ENCODE results near the gene CCNF. TPM values are rescaled to one million over a fixed set of nuclear protein-coding genes. Genes with fewer than 3 reads are reported as not detected.

The CCNF gene
- total and polyA plus RNA-seq, 4 donors: 0.88 to 46.3 (median 1.8) TPM

GRCh38 chr16:2450535-2450934 is 21.3 kb downstream of the CCNF start:
- Histone ChIP-seq H3K4me3 (ENCODE audit: low read depth in 1 of 3, low read length in 3 of 3) (no peak overlapping the region), H3K9me3 (ENCODE audit: control insufficient read depth in 4 of 4, low read length in 3 of 4) (no peaks in the 10 kb centered on the region), H3K27me3 (ENCODE audit: control insufficient read depth in 4 of 4, insufficient read depth in 4 of 4, low read length in 3 of 4) (no peaks in the 10 kb centered on the region), H3K9ac (ENCODE audit: low read depth in 1 of 2, low read length in 2 of 2) (no peak overlapping the region), H3K27ac (ENCODE audit: low read depth in 1 of 2, low read length in 2 of 2) (no peak overlapping the region), H3K36me3 (ENCODE audit: control insufficient read depth in 4 of 4, insufficient read depth in 3 of 4, low read depth in 1 of 4, low read length in 3 of 4) (peaks cover 0 to 7% (median 2%) of the 10 kb centered on the region in 4 donors), H3K4me1 (ENCODE audit: control insufficient read depth in 4 of 4, insufficient read depth in 4 of 4, low read length in 3 of 4) (peaks cover 0 to 3% (median 0%) of the 10 kb centered on the region in 4 donors)
- DNase-seq (ENCODE audit: low spot score): no peak
- no peak for TF ChIP-seq TAF1 (conservative IDR thresholded peaks at IDR 0.05)
- no peak for TF ChIP-seq HNF4G (IDR thresholded peaks at IDR 0.05)
- TF ChIP-seq RXRA (IDR thresholded peaks at IDR 0.05): no peak
- TF ChIP-seq EGR1 (IDR thresholded peaks at IDR 0.05; ENCODE audit: low read depth in 2 of 2): no peak
- TF ChIP-seq JUND (IDR thresholded peaks at IDR 0.05): no peak
- 96% methylated on average over 8 of the region's 8 CpGs for whole genome bisulfite sequencing

DNA sequence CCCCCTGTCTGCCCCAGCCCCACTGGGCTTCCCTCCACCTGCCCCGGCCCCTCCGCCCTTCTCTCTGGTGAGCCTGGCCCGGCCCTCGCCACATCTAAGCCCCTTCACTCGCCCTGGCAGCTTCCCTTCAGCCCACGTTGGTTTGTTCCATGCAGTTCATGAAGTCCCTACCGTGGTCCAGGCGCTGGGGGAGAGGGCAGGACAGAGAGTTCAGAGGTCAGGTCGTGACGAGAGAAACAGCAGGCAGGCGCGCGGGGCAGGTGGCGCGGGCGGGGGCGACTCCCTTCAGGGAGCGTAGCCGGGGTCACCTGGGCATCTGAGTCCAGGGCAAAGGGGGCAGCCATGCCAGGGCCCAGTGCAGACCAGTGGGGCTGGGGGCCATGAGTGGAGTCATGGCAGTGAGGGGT is 21.7 kb downstream of the CCNF start:
- TF ChIP-seq HNF4G (IDR thresholded peaks at IDR 0.05) (no peak), ATF3 (IDR thresholded peaks at IDR 0.05) (no peak), FOXA1 (IDR thresholded peaks at IDR 0.05) (no peak), RAD21 (IDR thresholded peaks at IDR 0.05) (no peak), CTCF (IDR thresholded peaks at IDR 0.05; ENCODE audit: low read depth, low read length, missing input control) (no peak)
- TF ChIP-seq, protein P1, sequence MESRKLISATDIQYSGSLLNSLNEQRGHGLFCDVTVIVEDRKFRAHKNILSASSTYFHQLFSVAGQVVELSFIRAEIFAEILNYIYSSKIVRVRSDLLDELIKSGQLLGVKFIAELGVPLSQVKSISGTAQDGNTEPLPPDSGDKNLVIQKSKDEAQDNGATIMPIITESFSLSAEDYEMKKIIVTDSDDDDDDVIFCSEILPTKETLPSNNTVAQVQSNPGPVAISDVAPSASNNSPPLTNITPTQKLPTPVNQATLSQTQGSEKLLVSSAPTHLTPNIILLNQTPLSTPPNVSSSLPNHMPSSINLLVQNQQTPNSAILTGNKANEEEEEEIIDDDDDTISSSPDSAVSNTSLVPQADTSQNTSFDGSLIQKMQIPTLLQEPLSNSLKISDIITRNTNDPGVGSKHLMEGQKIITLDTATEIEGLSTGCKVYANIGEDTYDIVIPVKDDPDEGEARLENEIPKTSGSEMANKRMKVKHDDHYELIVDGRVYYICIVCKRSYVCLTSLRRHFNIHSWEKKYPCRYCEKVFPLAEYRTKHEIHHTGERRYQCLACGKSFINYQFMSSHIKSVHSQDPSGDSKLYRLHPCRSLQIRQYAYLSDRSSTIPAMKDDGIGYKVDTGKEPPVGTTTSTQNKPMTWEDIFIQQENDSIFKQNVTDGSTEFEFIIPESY (IDR thresholded peaks at IDR 0.05): no peak
- Histone ChIP-seq H3K36me3 (ENCODE audit: control insufficient read depth in 4 of 4, insufficient read depth in 3 of 4, low read depth in 1 of 4, low read length in 3 of 4) (peaks cover 0 to 7% (median 2%) of the 10 kb centered on the region in 4 donors), H3K27me3 (ENCODE audit: control insufficient read depth in 4 of 4, insufficient read depth in 4 of 4, low read length in 3 of 4) (no peaks in the 10 kb centered on the region), H3K9me3 (ENCODE audit: control insufficient read depth in 4 of 4, low read length in 3 of 4) (no peaks in the 10 kb centered on the region), H3K9ac (ENCODE audit: low read depth in 1 of 2, low read length in 2 of 2) (no peak overlapping the region), H3K4me1 (ENCODE audit: control insufficient read depth in 4 of 4, insufficient read depth in 4 of 4, low read length in 3 of 4) (peaks cover 0 to 3% (median 0%) of the 10 kb centered on the region in 4 donors), H3K27ac (ENCODE audit: low read depth in 1 of 2, low read length in 2 of 2) (no peak overlapping the region), H3K4me3 (ENCODE audit: low read depth in 1 of 3, low read length in 3 of 3) (no peak overlapping the region)
- DNase-seq (ENCODE audit: low spot score): no peak
- 96% methylated on average over 19 of the region's 19 CpGs for WGBS

DNA sequence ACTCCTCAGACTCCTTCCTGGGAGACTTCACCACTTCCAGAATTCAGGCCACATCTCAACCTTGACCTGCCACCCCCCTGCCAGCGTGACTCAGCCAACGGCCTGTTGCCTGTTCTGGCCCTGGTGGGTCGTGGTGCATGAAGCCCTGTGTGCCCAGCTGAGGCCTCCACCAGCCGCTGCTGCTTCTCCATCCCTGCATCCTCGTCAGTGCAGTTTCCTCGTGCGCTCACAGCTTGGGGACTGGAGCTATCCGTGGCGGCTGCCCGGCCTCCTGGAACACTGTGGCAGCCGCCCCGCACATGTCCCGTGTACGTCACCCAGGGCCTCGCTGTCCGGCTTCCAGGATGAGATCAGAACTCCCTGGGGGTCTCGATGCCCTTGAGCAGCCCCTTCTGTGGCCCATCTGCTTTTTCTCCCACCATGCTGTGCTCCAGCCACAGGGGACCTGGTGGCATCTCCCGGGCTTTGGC is 22.6 kb downstream of the CCNF start:
- peaks cover 0 to 3% (median 0%) of the 10 kb centered on the region in 4 donors for H3K4me1 ChIP-seq (ENCODE audit: control insufficient read depth in 4 of 4, insufficient read depth in 4 of 4, low read length in 3 of 4)
- H3K9ac ChIP-seq (ENCODE audit: low read depth in 1 of 2, low read length in 2 of 2): no peak overlapping the region
- peaks cover 0 to 5% (median 0%) of the 10 kb centered on the region in 4 donors for H3K36me3 ChIP-seq (ENCODE audit: control insufficient read depth in 4 of 4, insufficient read depth in 3 of 4, low read depth in 1 of 4, low read length in 3 of 4)
- 97% methylated on average over 18 of the region's 18 CpGs for WGBS
- H3K4me3 ChIP-seq (ENCODE audit: low read depth in 1 of 3, low read length in 3 of 3): no peak overlapping the region
- no peaks in the 10 kb centered on the region for H3K9me3 ChIP-seq (ENCODE audit: control insufficient read depth in 4 of 4, low read length in 3 of 4)
- no peak overlapping the region for H3K27ac ChIP-seq (ENCODE audit: low read depth in 1 of 2, low read length in 2 of 2)
- DNase-seq (ENCODE audit: low spot score): no peak
- no peak for TF ChIP-seq FOXA1 (IDR thresholded peaks at IDR 0.05)
- no peak for TF ChIP-seq RAD21 (IDR thresholded peaks at IDR 0.05)
- TF ChIP-seq CTCF (IDR thresholded peaks at IDR 0.05; ENCODE audit: low read depth, low read length, missing input control): no peak
- TF ChIP-seq FOXA2 (IDR thresholded peaks at IDR 0.05): no peak
- TF ChIP-seq, protein P2, sequence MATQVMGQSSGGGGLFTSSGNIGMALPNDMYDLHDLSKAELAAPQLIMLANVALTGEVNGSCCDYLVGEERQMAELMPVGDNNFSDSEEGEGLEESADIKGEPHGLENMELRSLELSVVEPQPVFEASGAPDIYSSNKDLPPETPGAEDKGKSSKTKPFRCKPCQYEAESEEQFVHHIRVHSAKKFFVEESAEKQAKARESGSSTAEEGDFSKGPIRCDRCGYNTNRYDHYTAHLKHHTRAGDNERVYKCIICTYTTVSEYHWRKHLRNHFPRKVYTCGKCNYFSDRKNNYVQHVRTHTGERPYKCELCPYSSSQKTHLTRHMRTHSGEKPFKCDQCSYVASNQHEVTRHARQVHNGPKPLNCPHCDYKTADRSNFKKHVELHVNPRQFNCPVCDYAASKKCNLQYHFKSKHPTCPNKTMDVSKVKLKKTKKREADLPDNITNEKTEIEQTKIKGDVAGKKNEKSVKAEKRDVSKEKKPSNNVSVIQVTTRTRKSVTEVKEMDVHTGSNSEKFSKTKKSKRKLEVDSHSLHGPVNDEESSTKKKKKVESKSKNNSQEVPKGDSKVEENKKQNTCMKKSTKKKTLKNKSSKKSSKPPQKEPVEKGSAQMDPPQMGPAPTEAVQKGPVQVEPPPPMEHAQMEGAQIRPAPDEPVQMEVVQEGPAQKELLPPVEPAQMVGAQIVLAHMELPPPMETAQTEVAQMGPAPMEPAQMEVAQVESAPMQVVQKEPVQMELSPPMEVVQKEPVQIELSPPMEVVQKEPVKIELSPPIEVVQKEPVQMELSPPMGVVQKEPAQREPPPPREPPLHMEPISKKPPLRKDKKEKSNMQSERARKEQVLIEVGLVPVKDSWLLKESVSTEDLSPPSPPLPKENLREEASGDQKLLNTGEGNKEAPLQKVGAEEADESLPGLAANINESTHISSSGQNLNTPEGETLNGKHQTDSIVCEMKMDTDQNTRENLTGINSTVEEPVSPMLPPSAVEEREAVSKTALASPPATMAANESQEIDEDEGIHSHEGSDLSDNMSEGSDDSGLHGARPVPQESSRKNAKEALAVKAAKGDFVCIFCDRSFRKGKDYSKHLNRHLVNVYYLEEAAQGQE (IDR thresholded peaks at IDR 0.05): no peak
- no peaks in the 10 kb centered on the region for H3K27me3 ChIP-seq (ENCODE audit: control insufficient read depth in 4 of 4, insufficient read depth in 4 of 4, low read length in 3 of 4)
